ENCODE measurements around the gene C6orf47.
A peak's percentile ranks its signal among the peaks of the same experiment; 100 is the strongest.

Gene C6orf47

GRCh38 chr6:31661262-31662123, 915 bp upstream of the C6orf47 start:
- no peak for DNase-seq (ENCODE audit: low spot score)

GRCh38 chr6:31659649-31660380, 763 bp downstream of the C6orf47 start:
- DNase-seq (ENCODE audit: low spot score): no peak

- no peak for DNase-seq (ENCODE audit: low spot score)
Measured at GRCh38 chr6:31658983-31659648, 1.5 kb downstream of the C6orf47 start.

- DNase-seq (ENCODE audit: low spot score): no peak
Measured at GRCh38 chr6:31658158-31658688, 2.4 kb downstream of the C6orf47 start.

GRCh38 chr6:31657406-31658157, 3.0 kb downstream of the C6orf47 start:
- DNase-seq (ENCODE audit: low spot score): no peak

GRCh38 chr6:31655349-31656237, 5.0 kb downstream of the C6orf47 start, which contains the start of gene APOM:
Gene APOM, plus strand, starts transcription at chr6:31655894. Its CDS starts 73 bp downstream, at chr6:31655967.
- no peak for DNase-seq (ENCODE audit: low spot score)

GRCh38 chr6:31654574-31655348, 5.8 kb downstream of the C6orf47 start:
- DNase-seq (ENCODE audit: low spot score): no peak

GRCh38 chr6:31652925-31653724, 7.5 kb downstream of the C6orf47 start:
- peak; percentile 88 for DNase-seq (ENCODE audit: low spot score)

GRCh38 chr6:31651602-31652191, 8.9 kb downstream of the C6orf47 start:
- peak; percentile 77 for DNase-seq (ENCODE audit: low spot score)

GRCh38 chr6:31645325-31645724, 15.3 kb downstream of the C6orf47 start:
- DNase-seq (ENCODE audit: low spot score): no peak

GRCh38 chr6:31643818-31644454, 16.6 kb downstream of the C6orf47 start:
- DNase-seq (ENCODE audit: low spot score): no peak

GRCh38 chr6:31642798-31643570, 17.6 kb downstream of the C6orf47 start:
- no peak for DNase-seq (ENCODE audit: low spot score)

GRCh38 chr6:31641370-31641769, 19.2 kb downstream of the C6orf47 start:
- no peak for DNase-seq (ENCODE audit: low spot score)

GRCh38 chr6:31640612-31641011, 20.0 kb downstream of the C6orf47 start:
- DNase-seq (ENCODE audit: low spot score): no peak

GRCh38 chr6:31639449-31639861, 21.1 kb downstream of the C6orf47 start:
- DNase-seq (ENCODE audit: low spot score): no peak

- no peak for DNase-seq (ENCODE audit: low spot score)
Measured at GRCh38 chr6:31639043-31639442, 21.5 kb downstream of the C6orf47 start.

Data from SW480 (cell line).